GM12878 (cell line): ENCODE measurements around the gene MAGI2.

Experiments used
- BCL11A ChIP-seq: IDR thresholded peaks from 2 replicates; pipeline ENCODE4 v1.6.1; 2011; ENCODE audit warnings: low read depth, low read length
- CBFB ChIP-seq: IDR thresholded peaks from 2 replicates; pipeline ENCODE4 v1.6.1; 2016; ENCODE audit warnings: antibody characterized with exemption, low read depth
- CREB1 ChIP-seq: IDR thresholded peaks from 2 replicates; pipeline ENCODE4 v1.6.1; 2012; ENCODE audit warnings: low read depth, mild to moderate bottlenecking, inconsistent platforms
- EGR1 ChIP-seq, 2 experiments: IDR thresholded peaks; 1 replicate in 1 of 2; 2 replicates in 1 of 2; pipeline ENCODE4 v1.6.1; 2011 to 2012; ENCODE audit warnings: low read depth in 2 of 2, low read length in 2 of 2, borderline replicate concordance in 1 of 2, mild to moderate bottlenecking in 1 of 2, moderate library complexity in 1 of 2
- EZH2 ChIP-seq: IDR thresholded peaks from 2 replicates; pipeline ENCODE4 v1.6.1; 2012; ENCODE audit warnings: low read depth, mild to moderate bottlenecking, control low read depth, inconsistent platforms, low read length, borderline replicate concordance; ENCODE audit not compliant: control insufficient read depth
- JUND ChIP-seq: IDR thresholded peaks from 2 replicates; pipeline ENCODE4 v1.6.1; 2012; ENCODE audit warnings: low read depth, mild to moderate bottlenecking, low read length, improper control_type of control experiment, moderate library complexity
- NFXL1 ChIP-seq: fragments of 450-650 bp; IDR thresholded peaks from 2 replicates; pipeline ENCODE4 v1.6.1; 2017; ENCODE audit warnings: antibody characterized with exemption, mild to moderate bottlenecking, borderline replicate concordance
- POLR2AphosphoS2 ChIP-seq: IDR thresholded peaks from 2 replicates; pipeline ENCODE4 v1.6.1; 2011; ENCODE audit warnings: low read depth, mild to moderate bottlenecking, low read length, improper control_type of control experiment, moderate library complexity
- SREBF1 ChIP-seq: IDR thresholded peaks from 2 replicates; pipeline ENCODE4 v1.6.1; 2012; ENCODE audit warnings: mild to moderate bottlenecking, low read length
- TARDBP ChIP-seq: IDR thresholded peaks from 2 replicates; pipeline ENCODE4 v1.6.1; 2016; ENCODE audit warnings: borderline replicate concordance
- YY1 ChIP-seq: IDR thresholded peaks from 2 replicates; pipeline ENCODE4 v1.6.1; 2011; ENCODE audit warnings: low read depth, mild to moderate bottlenecking, low read length
- ZSCAN29 ChIP-seq: fragments of 450-650 bp; IDR thresholded peaks from 2 replicates; pipeline ENCODE4 v1.6.1; 2017; ENCODE audit warnings: mild to moderate bottlenecking, moderate library complexity
- TF ChIP-seq, protein P1 (sequence below): IDR thresholded peaks from 2 replicates; pipeline ENCODE4 v1.6.1; 2012; ENCODE audit warnings: low read depth, low read length, improper control_type of control experiment
- TF ChIP-seq, protein P2 (sequence below), 3 experiments: IDR thresholded peaks in 2 of 3; conservative IDR thresholded peaks in 1 of 3; 2 replicates each; pipeline ENCODE4 v1.5.1; 2011; ENCODE audit warnings: low read depth in 3 of 3, low read length in 3 of 3, mild to moderate bottlenecking in 3 of 3, control low read depth in 2 of 3, moderate library complexity in 2 of 3, inconsistent platforms in 1 of 3, mixed read lengths in 1 of 3; ENCODE audit not compliant: control insufficient read depth in 2 of 3, insufficient read depth in 1 of 3; ENCODE audit errors: extremely low read depth in 1 of 3

DNA sequence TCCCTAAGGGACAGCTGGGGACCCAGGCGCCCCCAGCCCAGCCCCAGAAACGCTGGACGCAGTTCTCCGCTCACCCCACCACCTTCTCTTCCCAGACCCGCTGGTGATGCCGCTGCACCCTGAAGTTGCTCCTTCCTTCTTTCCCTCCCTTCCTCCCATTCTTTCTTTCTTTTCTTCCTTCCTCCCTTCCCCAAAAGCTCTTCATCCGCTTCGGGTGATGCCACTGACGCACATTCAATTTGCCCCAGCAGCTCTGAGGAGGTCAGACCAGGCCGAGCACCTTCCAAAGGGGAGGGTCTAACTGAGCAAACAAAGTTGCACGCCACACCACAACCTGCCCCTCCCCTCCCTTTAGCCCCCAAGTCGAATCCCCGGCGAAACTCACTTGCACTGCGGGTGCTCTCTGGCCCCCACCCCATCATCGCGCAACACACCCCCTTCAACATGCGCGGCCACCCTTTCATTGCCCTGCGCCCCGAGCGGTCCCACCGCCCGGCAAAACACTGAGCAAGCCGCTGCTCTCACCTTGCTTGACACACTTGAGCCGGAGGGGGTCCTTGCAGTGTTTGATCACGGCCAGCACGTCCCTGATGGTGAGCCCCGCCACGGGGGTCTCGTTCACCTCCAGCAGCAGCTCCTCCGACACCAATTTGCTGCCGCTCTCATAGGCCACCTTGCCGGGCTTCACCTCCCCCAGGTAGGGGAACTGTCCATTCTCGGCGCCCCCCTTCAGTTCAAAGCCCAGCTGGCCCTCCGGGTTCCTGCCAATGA is 787 bp downstream of the MAGI2 start:
- TF ChIP-seq CREB1 (no peak), NFXL1 (no peak), EZH2 (no peak), TARDBP (no peak), SREBF1 (no peak), POLR2AphosphoS2 (no peak), YY1 (no peak), EGR1 (IDR thresholded peaks at IDR 0.05; ENCODE audit: borderline replicate concordance in 1 of 2, low read depth in 2 of 2, low read length in 2 of 2) (no peak), CBFB (no peak), JUND (no peak), ZSCAN29 (no peak), BCL11A (no peak)
- TF ChIP-seq, protein P1, sequence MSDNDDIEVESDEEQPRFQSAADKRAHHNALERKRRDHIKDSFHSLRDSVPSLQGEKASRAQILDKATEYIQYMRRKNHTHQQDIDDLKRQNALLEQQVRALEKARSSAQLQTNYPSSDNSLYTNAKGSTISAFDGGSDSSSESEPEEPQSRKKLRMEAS = no peak
- TF ChIP-seq, protein P2, sequence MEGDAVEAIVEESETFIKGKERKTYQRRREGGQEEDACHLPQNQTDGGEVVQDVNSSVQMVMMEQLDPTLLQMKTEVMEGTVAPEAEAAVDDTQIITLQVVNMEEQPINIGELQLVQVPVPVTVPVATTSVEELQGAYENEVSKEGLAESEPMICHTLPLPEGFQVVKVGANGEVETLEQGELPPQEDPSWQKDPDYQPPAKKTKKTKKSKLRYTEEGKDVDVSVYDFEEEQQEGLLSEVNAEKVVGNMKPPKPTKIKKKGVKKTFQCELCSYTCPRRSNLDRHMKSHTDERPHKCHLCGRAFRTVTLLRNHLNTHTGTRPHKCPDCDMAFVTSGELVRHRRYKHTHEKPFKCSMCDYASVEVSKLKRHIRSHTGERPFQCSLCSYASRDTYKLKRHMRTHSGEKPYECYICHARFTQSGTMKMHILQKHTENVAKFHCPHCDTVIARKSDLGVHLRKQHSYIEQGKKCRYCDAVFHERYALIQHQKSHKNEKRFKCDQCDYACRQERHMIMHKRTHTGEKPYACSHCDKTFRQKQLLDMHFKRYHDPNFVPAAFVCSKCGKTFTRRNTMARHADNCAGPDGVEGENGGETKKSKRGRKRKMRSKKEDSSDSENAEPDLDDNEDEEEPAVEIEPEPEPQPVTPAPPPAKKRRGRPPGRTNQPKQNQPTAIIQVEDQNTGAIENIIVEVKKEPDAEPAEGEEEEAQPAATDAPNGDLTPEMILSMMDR (IDR thresholded peaks at IDR 0.05 in 2 of 3, conservative IDR thresholded peaks at IDR 0.05 in 1 of 3; ENCODE audit: control insufficient read depth in 2 of 3, extremely low read depth in 1 of 3, insufficient read depth in 1 of 3, low read depth in 3 of 3, low read length in 3 of 3) = no peak
